Stimulated activated CD4-positive, alpha-beta T cell treated with anti-CD3 and anti-CD28 coated beads, Interleukin-12 subunit alpha, Interleukin-12 subunit beta, amount 100 ng/mL, for 48 hours (primary cell): ENCODE data around the gene CNPY1.
"Not testable (repeated sequence)": the region's sequence is repeated elsewhere in the genome, so short reads cannot be mapped to it uniquely, and the experiment has no call there.

Experiments
- DNase-seq, 3 donors: peaks; one replicate each; pipeline ENCODE4 v3.0.0-alpha.2; 2020; ENCODE audit warnings: low read depth in 2 of 3, low spot score in 1 of 3

CNPY1 gene

DNA sequence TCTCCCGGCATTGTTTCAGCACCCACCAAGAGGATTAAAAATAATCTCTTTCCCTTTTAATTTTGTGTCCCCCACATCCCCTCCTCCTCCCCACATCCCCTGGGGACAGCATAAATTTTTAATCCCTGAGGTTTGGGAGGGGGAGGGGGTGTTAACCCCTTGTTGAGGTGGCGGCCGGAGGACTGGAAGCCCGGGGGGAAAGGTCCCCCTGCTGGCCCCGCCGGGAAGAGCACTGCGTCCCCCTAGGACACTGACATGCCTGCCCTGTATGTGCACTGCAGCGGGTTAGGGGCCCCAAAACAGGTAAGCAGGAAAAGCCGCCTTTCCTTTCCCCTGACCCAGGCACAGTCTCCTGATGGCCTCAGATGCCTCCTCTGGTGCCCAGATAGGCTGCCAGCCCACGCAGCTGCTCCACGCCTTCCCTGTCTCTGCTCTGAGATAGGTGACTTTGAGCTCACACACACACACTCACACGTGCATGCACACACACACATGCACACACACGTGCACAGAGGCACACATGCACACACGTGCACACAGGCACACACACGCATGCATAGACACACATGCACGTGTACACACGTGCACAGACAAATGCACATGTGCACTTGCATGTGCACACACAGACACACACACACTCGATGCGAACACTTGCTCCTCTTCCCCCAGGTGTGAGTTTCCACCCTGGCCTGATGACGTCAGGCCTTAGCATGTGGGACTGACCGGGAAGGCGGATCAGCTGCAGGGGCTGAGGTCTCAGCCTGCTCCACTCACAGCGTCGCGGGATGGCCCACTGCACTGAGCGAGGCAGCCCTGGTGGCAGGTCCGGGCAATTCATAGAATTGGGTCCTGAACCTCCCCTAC is 12.3 kb downstream of the CNPY1 start:
- peak; percentile 3 to 26 (median 17) for DNase-seq

DNA sequence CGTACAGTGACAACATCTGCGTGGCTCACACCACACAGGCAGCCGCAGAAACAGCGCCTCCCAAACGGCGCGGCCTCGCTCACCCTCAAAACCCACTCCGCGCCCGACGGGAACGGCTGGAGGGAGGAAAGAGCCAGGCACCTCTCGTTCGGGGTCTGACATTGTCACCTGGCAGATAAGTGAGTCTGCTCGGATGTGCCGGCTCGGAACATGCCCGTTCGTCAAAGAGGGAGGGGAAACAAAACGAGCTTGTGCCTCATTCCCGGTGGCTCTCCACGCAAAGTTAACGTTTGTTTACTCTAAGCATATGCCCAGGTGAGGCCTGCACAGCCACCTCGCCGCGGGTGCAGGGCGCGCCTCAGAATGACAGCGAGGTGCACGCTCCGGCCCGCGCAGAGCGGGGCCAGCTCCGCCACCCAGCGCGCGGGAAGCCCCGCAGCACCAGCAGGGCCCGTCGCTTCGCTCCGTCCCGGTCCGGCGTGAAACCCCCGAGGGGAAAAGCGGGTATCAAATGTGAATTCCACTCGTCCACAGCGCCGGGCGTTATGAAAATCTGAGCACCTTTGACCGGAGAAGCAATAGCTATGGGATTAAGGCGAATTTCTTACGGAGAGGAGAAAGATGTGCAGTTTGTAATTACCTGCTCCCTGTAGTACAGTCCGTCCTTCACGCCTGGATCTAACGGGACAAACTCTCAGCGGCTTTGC is 13.1 kb downstream of the CNPY1 start:
- no peak for DNase-seq

GRCh38 chr7:155532792-155533119 is 13.6 kb downstream of the CNPY1 start:
- no peak for DNase-seq

- DNase-seq: no peak
Measured at GRCh38 chr7:155531681-155532080, 14.7 kb downstream of the CNPY1 start.

- no peak for DNase-seq
Measured at GRCh38 chr7:155530601-155531000, 15.8 kb downstream of the CNPY1 start.

GRCh38 chr7:155529845-155530244 is 16.5 kb downstream of the CNPY1 start:
- DNase-seq: no peak

GRCh38 chr7:155529346-155529745 is 17.0 kb downstream of the CNPY1 start:
- DNase-seq: no peak

- DNase-seq: no peak
Measured at GRCh38 chr7:155527664-155528063, 18.7 kb downstream of the CNPY1 start.

- DNase-seq: no peak
Measured at GRCh38 chr7:155526225-155526624, 20.1 kb downstream of the CNPY1 start.

GRCh38 chr7:155524018-155524556 is 22.3 kb downstream of the CNPY1 start:
- DNase-seq: no peak

GRCh38 chr7:155523168-155523675 is 23.1 kb downstream of the CNPY1 start:
- no peak for DNase-seq

DNA sequence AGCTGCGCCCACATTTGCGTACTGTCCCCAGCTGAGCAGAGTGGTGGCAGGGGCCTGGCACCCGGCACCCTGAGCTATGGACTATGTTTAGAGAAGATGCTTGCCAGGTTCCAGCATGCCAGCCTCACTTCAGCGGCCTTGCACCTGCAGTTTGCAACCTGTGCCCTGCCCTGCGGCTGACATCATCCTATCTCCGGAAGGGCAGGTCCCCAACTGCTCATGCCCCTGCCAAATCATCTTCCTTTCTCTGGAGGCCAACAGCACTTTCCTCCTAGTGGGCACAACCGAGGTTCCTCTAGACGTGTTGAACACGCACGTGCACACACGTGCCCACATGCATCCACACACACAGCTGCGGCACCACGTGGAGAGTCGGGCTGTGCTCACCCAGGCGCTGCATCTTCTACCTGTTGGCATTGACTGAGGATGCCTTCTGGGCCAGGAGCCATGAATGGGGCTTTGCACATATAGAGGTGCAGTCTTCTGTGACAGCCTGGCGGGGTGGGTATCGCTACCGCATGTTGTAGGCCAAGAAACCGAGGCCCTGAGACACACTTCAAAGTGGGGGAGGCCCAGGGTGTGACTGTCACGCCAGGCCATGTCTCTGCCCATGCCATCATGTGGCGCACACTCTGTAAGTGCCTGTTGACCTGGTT is 24.5 kb downstream of the CNPY1 start:
- DNase-seq: no peak

DNA sequence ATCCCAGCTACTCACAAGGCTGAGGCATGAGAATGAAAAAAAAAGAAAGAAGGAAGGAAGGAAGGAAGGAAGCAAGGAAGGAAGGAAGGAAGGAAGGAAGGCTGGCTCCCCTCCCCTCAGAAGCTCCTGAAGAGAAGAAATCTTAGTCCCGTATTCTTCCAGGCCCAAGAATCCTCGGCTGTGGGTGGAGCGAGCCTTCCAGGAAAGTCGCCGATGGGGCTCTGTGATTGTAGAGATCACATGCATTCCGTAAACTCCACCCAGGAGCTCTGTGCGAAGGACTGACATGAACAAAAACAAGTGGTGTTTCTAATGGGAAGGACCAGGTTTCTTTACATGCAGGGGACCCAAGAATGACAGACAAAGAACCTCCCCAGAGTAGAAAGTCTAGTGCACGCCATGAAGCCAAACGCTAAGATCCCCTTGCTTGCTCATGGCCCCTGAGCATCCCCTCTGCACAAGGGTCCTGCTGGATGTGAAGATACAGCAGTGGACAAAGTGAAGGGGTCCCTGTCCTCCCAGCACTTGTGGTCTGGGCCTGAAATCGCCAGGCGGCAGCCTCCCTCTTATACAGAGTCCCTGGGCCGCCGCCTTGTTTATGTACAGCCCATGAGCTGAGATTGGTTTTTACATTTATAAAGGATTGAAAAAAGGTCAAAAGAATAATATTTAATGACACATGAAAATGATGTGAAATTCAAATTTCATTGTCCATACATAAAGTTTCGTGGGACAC is 25.2 kb downstream of the CNPY1 start:
- no peak for DNase-seq

GRCh38 chr7:155520114-155520513 is 26.2 kb downstream of the CNPY1 start:
- DNase-seq: no peak

DNA sequence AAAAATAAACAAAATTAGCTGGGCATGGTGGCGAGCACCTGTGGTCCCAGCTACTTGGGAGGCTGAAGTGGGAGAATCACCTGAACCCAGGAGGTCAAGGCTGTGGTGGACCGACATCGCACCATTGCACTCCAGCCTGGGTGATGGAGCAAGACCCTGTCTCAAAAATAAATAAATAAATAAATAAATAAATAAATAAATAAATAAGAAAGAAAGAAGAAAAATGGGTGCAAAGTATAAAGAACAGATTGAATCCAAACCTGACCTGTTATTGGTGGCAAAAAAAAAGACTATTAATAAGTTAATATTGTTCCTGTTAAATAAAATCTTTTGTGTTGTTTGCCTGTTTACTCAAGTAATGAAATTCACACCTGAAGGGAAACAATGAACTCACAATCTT is 27.0 kb downstream of the CNPY1 start:
- not testable (repeated sequence) for DNase-seq

DNA sequence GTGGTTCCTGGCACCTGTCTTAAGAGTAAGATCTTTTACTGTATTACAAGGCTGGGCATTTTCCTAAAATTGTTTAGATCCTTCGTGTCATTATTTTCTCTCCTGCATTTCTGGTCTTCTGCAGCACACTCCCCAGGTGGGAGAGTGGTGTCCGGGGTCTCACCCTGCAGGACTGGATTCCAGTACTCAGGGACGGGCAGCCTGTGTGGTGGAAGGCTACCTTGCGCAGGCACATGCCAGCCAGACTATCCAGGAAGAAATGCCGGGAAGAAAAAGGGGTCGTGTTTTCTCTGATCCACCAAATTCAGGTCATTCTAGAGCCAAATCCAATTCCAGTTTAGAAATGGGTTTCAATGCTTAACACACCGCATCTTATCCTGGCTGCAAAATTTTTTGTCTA is 27.7 kb downstream of the CNPY1 start:
- no peak for DNase-seq

DNA sequence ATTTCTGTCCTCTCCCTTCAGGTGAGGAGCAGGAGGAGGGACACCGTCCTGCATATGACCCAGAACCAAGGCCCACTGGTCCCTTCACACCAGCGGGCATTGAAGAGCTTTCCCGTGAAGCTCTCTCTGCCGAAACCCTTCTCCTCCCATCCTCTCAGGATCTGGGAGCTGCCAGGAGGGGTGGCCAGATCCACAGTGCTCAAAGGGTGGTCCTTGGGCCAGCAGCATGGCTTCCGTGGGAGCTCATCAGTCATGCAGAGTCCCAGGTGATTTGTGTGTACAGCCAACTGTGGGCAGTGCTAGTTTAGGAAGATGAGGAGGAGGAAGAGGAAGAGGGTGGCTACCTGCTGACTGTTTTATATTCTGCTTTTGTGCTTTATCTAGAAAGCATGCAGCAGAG is 28.4 kb downstream of the CNPY1 start:
- DNase-seq: no peak

- DNase-seq: no peak
Measured at GRCh38 chr7:155517452-155517851, 28.9 kb downstream of the CNPY1 start.

- no peak for DNase-seq
Measured at GRCh38 chr7:155516466-155516865, 29.9 kb downstream of the CNPY1 start.

GRCh38 chr7:155515318-155515717 is 31.0 kb downstream of the CNPY1 start:
- DNase-seq: no peak

DNA sequence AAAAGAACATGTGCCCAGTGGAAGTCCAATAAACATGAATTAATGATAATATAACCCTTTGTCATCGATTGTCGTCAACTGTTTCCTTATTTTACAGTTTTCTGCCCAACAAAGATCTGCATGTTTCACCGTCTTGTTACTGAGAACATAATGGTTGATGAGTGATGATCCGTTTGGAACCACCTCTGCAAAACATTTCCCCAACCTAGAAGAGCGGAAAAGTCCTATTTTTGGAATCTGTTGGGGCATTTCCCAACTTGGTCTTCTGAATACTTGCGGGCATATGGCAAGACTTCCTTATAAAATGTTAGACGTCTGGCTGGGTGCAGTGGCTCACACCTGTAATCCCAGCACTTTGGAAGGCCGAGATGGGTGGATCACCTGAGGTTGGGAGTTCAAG is 32.1 kb downstream of the CNPY1 start:
- no peak for DNase-seq
